Measurements from ENCODE around the gene CELA1.

CELA1 gene

GRCh38 chr12:51374361-51374760, 27.9 kb upstream of the CELA1 start:
- no peak for DNase-seq

GRCh38 chr12:51373187-51373586, 26.7 kb upstream of the CELA1 start:
- no peak for DNase-seq

GRCh38 chr12:51372021-51372420, 25.5 kb upstream of the CELA1 start:
- DNase-seq, result no peak

DNA sequence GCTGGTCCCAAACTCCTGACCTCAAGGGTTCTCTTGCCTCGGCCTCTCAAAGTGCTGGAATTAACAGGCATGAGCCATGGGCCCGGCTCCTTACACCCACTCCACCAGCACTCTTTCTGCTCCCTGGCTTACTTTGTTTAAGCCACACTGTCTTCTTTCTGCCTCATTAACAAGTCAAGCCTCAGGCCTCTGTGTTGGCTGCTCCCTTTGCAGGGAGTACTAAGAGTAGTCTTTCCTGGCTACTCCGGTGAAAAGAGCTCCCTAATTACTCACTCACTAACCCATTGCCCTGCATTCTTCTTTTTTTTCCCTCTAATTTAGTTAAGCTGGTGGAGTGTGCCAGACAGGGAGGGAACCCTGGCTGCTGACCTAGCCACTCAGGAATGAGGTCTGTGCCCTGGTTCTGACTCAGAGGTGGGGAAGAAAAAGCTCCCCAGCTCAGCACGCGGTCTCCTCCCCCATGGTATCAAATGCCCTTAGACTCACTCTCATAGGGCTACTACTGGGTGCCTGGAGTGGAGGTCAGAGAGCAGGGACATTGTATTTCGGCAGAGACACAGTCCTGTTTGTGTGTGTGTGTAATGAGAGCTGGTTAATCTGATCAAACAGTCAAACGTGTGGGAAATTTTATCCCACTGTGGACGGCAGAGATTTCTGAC, 24.9 kb upstream of the CELA1 start:
- DNase-seq, result peak in 1 of 2 experiments; percentile 36

GRCh38 chr12:51370667-51371066, 24.2 kb upstream of the CELA1 start:
- no peak for DNase-seq

GRCh38 chr12:51369581-51369980, 23.1 kb upstream of the CELA1 start:
- DNase-seq, result no peak

DNA sequence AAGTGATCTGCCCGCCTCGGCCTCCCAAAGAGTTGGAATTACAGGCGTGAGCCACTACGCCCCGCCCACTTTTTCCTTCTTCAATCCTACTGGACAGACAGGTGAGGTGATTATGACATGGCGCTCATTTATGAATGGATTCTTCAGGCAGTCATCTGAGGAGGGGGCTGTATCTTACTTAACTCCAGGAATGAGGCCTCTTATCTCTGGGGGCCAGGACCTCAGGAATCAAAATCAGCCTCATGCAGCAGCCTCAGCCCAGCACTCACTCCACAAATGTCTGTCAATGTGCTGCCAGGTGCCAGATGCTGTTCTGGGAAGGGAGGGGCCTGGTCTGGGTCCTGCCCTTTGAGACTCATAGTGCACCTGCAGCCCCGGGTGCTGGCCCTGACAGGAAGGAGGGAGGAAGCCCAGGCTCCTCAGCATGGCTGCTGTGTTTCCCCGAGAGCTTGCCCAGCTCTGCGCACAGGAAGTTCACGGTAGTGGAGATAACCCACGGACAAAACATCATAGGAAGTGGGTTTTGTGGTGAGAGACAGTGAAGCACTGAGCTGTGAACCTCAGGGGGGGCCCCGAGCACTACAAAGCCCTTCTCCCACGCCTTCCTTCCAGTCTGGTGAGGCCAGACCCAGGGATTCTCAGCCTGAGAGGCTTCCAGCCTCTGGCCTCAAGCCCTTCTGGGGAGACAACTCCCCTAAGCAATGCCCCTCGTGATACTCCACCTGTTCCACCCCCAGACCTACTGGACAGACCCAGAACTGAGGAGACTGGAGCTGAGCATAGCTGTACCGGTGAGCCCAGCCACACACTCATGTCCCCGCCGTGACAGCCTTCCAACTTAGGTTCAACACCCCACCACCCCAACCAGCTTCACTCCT, 22.4 kb upstream of the CELA1 start:
- DNase-seq, result peak; percentile 79 to 86

GRCh38 chr12:51365276-51365675, 18.8 kb upstream of the CELA1 start:
- no peak for DNase-seq

- DNase-seq, result no peak
Observed at GRCh38 chr12:51364001-51364400, 17.5 kb upstream of the CELA1 start.

- DNase-seq, result no peak
Observed at GRCh38 chr12:51362747-51363342, 16.4 kb upstream of the CELA1 start.

DNA sequence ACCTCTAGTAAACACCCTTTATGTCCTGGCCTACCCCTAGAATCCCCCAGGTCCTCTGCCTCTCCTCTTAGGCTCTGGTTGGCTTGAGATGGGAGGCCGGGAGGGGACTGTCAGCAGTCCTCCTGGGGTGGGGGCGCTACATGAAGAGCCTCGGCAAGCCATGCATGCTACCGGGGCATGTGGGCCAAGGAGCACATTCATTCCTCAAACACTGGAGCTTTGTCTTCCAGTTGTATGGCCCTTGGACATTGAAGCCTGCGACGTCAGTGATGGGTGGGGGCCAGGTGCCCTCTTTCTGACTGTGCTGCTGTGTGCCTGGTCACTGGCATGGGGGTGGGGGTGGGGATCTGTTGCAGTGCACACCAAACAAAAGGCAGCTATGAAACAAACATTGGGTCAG, 15.8 kb upstream of the CELA1 start:
- no peak for DNase-seq

DNA sequence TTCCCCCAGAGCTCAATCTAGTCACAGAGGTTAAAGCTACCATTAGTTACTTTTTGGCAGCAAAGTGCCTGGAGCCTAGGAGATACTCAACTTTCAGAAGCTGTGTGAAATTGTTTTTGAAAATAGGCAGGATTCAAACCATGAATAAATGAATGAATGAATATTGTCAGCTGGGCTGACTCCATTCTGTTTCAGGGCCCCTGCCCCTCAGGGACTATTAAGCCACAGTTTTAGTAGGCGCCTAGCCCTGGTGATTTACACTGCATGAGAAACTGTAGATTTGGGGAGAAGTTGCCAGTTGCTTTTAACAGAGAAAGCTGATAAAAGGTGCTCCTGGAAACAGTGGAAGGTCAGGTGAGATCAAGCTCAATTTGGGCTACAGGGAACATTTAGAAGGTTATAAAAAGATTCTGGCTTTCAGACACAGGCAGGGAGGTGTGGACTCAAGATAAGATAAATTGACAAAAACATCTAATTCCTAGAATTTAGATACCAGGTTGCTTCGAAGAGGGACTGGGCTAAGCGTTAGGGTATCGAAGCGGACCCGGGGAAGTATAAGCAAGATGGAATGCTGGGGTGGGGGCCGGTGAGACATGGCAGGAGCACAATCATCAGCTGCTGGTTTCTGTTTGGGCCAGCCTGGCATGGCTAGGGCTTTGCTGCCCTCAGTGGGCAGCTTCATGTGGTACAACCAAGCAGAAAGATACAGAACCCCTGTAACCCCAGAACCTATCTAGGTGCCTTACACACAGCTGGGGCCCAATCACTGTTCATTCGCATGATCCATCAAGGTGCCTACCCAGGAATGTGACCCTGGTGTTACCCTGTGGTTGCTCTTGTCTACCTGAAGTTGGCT, 14.9 kb upstream of the CELA1 start:
- DNase-seq, result no peak

GRCh38 chr12:51360315-51360714, 13.8 kb upstream of the CELA1 start:
- DNase-seq, result no peak

DNA sequence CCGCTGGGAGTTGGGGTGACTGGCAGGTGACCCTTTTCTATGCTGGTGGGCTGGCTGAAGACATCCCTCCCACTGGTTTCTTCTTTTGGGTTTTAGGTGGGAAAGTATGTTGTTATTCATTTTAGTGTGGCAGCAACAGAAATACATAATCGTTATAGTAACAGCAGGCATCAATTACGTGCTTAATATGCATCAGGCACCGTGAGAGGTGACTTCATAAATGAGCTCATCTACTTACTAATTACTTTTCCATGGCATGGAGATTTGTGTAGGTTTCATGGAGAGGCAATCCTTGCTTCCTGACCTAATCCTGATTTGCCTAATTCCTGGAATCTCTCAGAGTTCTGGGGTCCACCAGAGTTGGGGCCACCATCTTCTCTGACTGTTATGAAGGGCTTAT, 13.4 kb upstream of the CELA1 start:
- DNase-seq, result no peak

DNA sequence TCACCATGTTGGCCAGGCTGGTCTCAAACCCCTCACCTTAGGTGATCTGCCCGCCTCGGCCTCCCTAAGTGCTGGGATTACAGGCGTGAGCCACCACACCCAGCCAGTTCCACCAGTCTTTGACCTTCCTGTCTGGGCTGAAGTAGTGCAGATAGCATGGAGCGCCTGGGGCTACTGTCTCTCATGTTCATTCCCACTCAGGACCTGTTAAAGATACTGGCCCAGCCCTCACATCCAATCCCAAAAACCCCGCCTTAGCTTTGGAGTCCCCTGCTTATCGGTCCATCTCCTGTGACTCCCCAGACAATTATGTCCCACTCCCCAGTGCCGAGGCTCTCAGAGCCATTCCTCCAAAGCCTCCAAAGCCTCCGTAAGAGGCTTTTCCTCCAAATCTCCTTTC, 12.0 kb upstream of the CELA1 start:
- no peak for DNase-seq

DNA sequence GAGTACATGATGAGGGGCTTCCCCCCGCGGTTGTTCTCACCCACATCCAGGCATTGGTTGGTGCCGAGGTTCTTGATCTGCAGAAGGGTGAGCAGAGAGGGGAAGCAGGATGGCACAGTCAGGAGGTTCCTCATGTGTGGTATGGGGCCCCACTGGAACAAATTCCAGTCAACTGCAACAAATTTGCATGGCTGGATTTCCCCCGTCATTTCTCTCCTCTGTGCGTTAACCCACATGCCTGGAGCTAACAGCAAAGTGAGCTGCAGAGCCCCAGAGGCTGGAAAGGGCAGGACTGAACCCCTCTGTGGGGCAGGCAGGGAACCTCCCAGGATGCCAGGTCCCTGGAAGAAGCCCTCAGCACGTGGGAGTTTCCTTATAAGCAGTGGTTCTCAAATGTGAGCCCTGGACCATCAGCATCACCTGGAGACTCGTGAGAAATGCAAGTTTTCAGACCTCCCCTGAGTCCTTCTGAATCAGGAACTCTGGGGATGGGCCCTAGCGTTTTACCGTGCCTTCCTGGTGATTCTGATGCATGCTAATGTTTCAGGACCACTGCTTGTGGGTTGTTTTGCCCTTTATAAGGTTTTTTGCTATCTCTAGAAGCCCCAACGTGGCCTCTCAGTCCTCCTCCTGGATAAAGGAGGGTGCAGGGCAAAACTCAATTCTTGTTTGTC, 11.0 kb upstream of the CELA1 start:
- peak; percentile 28 to 53 for DNase-seq

DNA sequence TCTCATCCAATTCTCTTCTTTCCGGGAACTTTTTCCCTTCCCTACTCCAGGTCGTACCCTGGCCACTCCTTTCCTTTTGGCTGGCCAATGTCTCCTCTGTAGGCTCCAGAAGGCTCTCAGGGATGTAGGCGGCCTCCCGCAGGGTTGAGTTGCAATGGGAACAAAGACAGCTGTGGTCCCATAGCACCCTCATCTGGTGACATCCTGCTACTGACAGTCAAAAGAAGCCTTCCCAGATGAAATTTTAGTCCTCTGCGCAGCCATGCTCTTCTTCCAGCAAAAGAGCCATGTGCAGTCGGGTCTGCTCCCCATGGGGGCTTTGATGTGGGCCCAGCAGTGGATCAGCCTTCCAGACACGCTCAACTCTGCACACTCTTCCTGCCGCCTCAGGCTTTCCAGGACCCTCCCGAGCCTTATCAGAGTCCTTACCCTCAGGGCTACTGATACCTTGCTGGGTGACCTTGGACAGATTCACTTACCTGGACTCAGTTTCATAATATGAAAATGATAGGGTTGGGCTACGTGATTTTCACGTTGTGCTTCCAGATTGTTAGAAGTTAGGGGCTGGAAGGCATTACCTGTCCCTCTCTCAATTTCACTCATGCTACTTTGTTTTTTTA, 5.5 kb upstream of the CELA1 start:
- DNase-seq, result peak; percentile 48 to 55

- no peak for DNase-seq
Observed at GRCh38 chr12:51349026-51349425, 2.5 kb upstream of the CELA1 start.

- no peak for DNase-seq
Observed at GRCh38 chr12:51348116-51348515, 1.6 kb upstream of the CELA1 start.

DNA sequence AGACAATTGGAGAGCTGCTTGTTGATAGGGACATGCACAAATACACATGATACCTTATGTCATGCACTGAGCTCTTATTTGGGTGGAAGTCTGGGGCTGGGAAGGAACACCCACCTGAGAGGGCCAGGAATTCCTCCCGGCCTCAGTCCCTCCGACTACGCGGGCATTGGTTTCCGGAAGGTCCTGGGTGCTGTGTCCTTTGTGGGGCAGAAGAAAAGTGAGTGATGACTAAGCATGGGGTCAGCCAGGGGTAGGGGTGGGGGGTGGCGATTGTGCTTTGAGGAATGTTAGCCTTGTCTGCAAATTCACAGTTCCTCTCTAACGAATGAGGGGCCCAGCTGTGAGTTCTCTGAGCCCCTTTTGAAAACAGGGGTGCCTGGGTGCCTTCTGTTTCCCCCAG, 798 bp downstream of the CELA1 start:
- DNase-seq, result no peak

DNA sequence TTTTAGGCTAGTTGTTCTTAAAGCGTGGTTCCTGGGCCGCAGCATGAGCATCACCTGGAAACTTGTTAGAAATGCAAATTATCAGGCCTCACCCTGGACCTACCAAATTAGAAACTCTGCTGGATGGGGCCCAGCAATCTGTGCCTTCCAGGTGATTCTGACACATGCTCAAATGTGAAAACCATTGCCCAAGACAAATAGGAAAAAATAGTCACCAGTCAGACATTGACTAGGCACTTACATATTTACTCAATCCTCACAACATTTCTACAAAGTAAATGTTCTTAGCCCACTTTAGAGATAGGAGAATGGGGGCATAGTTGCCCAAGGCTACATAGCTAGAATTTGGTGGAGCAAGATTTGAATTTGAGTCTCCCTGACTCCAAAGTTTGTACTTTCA, 3.3 kb downstream of the CELA1 start:
- DNase-seq, result no peak

GRCh38 chr12:51342416-51342815, 4.1 kb downstream of the CELA1 start:
- no peak for DNase-seq
